Nephron progenitor cell (in vitro differentiated cells): ENCODE data around the gene MGAT4B.

Experiments
- DNase-seq: peaks from one replicate; pipeline ENCODE4 v3.0.0; 2021
- H3K27ac Mint-ChIP-seq: 2 replicates; pipeline ENCODE4 v1.8.0; 2021; ENCODE audit warnings: mild to moderate bottlenecking, moderate library complexity, mixed read lengths
- H3K27me3 Mint-ChIP-seq: 2 replicates; pipeline ENCODE4 v1.8.0; 2021; ENCODE audit warnings: mild to moderate bottlenecking, low read depth, mixed read lengths; ENCODE audit not compliant: poor library complexity
- H3K36me3 Mint-ChIP-seq: 2 replicates; pipeline ENCODE4 v1.8.0; 2021; ENCODE audit warnings: low read depth, mixed read lengths
- H3K4me1 Mint-ChIP-seq: 2 replicates; pipeline ENCODE4 v1.8.0; 2021; ENCODE audit warnings: mixed read lengths
- H3K4me3 Mint-ChIP-seq: 2 replicates; pipeline ENCODE4 v1.8.0; 2021; ENCODE audit warnings: mild to moderate bottlenecking, moderate library complexity, mixed read lengths
- H3K9me3 Mint-ChIP-seq: 2 replicates; pipeline ENCODE4 v1.8.0; 2021; ENCODE audit warnings: mild to moderate bottlenecking, moderate library complexity, mixed read lengths
- TF ChIP-seq, protein P1 (sequence below): fragments of 200-600 bp; sonication (generic); IDR thresholded peaks from 2 replicates; pipeline ENCODE4 v1.5.0; 2021; ENCODE audit warnings: antibody characterized with exemption

Gene MGAT4B

DNA sequence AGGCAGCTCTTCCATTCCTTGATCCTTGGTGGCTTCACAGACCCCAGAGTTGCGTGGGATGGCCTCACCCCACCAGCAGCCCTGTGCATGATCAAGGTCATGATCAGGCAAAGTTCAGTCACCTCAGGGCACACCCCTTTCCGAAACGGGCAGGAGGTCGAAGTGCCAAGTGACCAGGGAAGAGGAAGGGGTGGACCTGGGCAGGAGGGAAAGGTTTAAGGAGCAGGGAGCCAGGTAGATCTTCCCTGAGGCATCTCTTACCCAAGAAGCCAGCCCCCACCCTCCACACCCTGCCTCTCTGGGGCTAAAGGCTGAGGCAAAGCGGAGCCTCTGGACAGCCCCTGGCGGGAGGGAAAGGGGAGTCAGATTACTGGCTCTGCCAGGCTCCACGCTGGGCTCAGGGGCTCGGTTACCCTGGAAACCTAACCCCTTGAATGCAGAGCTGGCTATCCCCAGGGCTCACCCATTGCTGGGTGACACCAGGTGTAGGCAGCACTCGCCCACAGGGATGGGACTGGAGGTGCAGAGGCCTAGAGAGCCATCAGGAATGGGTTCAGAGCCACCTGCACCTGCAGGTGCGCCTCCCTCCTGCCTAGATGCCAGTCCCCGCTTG, 3.6 kb downstream of the MGAT4B start:
- H3K27me3 Mint-ChIP-seq, result peaks cover 6% of the 10 kb centered on the region
- peak; percentile 56 for DNase-seq
- H3K36me3 Mint-ChIP-seq, result peaks cover 14% of the 10 kb centered on the region
- H3K4me1 Mint-ChIP-seq, result peaks cover 37% of the 10 kb centered on the region
- H3K4me3 Mint-ChIP-seq, result peak overlapping the region; percentile 11
- no peaks in the 10 kb centered on the region for H3K9me3 Mint-ChIP-seq
- H3K27ac Mint-ChIP-seq, result no peak overlapping the region
- TF ChIP-seq, protein P1, sequence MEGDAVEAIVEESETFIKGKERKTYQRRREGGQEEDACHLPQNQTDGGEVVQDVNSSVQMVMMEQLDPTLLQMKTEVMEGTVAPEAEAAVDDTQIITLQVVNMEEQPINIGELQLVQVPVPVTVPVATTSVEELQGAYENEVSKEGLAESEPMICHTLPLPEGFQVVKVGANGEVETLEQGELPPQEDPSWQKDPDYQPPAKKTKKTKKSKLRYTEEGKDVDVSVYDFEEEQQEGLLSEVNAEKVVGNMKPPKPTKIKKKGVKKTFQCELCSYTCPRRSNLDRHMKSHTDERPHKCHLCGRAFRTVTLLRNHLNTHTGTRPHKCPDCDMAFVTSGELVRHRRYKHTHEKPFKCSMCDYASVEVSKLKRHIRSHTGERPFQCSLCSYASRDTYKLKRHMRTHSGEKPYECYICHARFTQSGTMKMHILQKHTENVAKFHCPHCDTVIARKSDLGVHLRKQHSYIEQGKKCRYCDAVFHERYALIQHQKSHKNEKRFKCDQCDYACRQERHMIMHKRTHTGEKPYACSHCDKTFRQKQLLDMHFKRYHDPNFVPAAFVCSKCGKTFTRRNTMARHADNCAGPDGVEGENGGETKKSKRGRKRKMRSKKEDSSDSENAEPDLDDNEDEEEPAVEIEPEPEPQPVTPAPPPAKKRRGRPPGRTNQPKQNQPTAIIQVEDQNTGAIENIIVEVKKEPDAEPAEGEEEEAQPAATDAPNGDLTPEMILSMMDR, result no peak

DNA sequence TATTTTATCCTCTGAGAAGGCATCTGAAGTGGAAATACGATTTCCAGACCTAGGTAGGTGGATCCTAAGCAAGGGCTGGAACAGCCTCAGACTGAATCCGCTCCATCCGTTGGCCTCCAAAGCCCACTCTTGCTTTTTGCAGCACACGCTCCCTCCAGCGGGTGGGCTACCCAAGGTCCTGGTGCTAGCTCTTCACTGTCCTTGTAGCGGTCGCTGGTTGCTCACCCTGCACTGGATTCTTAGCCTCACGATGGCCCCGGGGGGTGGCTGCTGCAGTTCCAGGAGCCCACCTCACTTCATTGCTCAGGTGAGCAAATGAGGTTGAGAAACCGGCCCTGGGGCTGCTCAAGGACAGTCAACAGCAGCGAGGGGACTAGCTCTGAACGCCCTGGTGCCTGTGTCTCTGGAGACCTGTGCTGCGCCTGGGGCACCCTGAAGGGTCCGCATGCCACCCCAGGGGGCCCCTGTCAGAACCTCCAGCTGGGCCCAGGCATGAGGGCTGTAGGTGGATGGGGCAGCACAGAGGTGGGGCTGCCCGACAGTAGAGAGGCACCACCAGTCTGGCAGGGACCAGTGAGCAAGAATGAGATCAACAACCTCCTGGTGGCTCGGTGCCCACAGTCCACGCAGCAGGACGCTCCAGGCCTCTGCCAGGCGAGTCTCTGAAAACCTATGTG, 4.3 kb downstream of the MGAT4B start:
- no peak for DNase-seq
- peaks cover 37% of the 10 kb centered on the region for H3K4me1 Mint-ChIP-seq
- no peaks in the 10 kb centered on the region for H3K9me3 Mint-ChIP-seq
- peaks cover 6% of the 10 kb centered on the region for H3K27me3 Mint-ChIP-seq
- TF ChIP-seq, protein P1, result no peak
- peaks cover 16% of the 10 kb centered on the region for H3K36me3 Mint-ChIP-seq
- peak overlapping the region; percentile 11 for H3K4me3 Mint-ChIP-seq
- H3K27ac Mint-ChIP-seq, result no peak overlapping the region

DNA sequence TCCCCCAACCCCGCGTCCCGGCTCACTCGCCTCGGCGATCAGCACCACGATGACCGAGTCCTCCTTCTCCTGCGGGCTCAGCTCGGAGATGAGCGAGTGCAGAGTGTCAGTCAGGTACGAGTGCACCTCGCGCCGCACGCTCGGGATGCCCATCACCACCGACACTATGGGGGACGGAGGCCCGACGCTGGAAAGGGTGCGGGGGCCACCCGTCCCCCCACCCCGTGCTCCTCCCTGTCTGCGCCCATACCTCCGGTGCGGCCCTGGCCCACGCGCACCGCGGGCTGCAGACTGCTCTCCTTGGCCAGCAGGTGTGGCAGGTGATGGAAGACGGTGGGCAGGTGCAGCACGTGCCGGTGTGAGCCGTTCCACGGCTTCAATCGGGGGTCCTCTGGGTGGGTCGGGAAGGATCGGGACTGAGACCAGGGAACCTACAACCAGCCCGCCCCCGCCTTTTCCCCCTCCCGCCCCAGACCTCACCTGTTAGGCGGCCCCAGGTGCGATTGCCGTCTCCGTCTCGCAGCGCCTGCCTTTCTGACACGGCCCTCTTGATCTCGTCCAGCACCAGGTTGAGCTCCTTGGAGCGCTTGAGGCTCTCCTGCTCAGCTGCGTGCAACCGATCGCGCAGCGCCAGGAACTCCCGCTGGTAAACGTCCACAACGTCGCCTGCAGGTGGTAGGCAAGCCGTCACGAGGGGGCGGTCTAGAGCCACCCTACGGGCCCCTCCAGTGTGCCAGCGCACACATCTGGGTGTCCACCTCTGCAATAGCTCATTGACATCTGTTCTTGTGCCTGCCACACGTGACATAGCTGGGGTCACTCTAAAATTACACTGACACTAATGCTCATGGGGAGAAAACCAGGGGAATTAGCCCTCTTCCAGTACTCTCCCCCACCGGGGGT, 5.1 kb downstream of the MGAT4B start:
- no peak overlapping the region for H3K27ac Mint-ChIP-seq
- peak; percentile 80 for DNase-seq
- H3K9me3 Mint-ChIP-seq, result no peaks in the 10 kb centered on the region
- peaks cover 24% of the 10 kb centered on the region for H3K36me3 Mint-ChIP-seq
- H3K4me1 Mint-ChIP-seq, result peaks cover 42% of the 10 kb centered on the region
- TF ChIP-seq, protein P1, result peak; percentile 59
- no peak overlapping the region for H3K4me3 Mint-ChIP-seq
- H3K27me3 Mint-ChIP-seq, result peaks cover 6% of the 10 kb centered on the region

DNA sequence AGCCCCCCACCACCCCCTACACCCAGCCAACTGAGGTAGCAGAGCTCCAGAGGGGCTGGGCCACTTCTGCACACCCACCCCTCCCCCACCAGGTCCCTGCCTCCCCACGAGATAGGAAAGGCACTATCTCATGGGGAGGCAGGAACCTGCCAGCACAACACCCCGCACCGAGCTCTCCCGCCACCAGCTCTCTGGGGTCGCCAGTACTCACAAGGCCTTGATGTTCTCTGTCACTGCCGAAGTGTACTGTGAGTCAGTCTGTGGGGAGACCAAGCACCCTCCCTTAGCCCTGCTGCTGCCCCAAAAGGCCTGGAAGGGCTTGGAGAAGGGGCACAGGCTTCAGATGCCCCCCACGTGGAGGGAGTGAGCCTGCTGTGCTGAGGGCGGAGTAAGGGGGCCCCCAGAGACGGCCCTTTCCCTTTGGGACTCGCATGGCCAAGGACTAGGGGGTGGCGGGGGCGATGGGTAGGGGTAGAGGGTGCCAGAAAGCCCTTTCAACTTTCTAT, 5.9 kb downstream of the MGAT4B start:
- no peak overlapping the region for H3K27ac Mint-ChIP-seq
- peaks cover 42% of the 10 kb centered on the region for H3K4me1 Mint-ChIP-seq
- peaks cover 24% of the 10 kb centered on the region for H3K36me3 Mint-ChIP-seq
- TF ChIP-seq, protein P1, result no peak
- H3K27me3 Mint-ChIP-seq, result peaks cover 6% of the 10 kb centered on the region
- no peak for DNase-seq
- no peaks in the 10 kb centered on the region for H3K9me3 Mint-ChIP-seq
- no peak overlapping the region for H3K4me3 Mint-ChIP-seq

DNA sequence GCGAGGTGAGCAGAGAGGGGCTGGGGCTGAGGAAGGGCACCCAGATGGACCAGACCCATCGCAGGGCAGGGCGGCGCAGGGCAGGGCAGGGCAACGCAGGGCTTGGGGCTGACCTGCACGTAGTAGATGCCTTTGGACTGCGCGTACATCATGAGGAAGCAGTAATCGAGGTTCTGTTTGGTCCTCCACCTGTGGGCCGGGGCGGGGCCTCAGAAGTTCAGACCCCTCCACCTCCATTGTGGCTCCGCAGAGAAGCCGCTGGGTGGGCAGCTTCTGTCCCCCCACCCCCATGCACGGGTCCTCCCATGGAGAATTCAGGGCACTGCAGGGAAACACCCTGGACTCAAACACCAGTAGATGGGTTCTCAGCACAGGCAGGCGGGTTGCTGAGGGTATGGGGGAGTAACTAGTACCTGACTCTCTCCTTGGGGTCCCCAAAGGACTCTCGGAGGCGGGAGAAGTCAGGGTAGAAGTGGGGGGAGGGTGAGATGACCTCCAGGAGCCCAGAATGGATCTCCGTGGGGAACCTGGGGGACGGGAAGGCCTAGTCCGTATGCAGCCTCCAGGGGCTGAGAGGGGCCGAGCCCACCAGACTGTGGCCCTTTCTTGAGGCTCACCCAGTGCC, 6.5 kb downstream of the MGAT4B start:
- TF ChIP-seq, protein P1, result no peak
- no peak overlapping the region for H3K4me3 Mint-ChIP-seq
- DNase-seq, result no peak
- peaks cover 6% of the 10 kb centered on the region for H3K27me3 Mint-ChIP-seq
- H3K4me1 Mint-ChIP-seq, result peaks cover 41% of the 10 kb centered on the region
- H3K9me3 Mint-ChIP-seq, result no peaks in the 10 kb centered on the region
- no peak overlapping the region for H3K27ac Mint-ChIP-seq
- peaks cover 24% of the 10 kb centered on the region for H3K36me3 Mint-ChIP-seq
